SK-N-SH treated with all-trans-retinoic acid at 6 μM for 48 hours (cell line): ENCODE data around the gene ATP1A2.

Experiments used
- ARNTL ChIP-seq: fragments of 450-650 bp; formaldehyde crosslinking; IDR thresholded peaks from 2 replicates; pipeline ENCODE4 v1.5.0; 2020; ENCODE audit warnings: low read depth, mild to moderate bottlenecking, moderate library complexity, borderline replicate concordance
- CREB5 ChIP-seq: fragments of 250-450 bp; sonication (Bioruptor Pico); IDR thresholded peaks from 2 replicates; pipeline ENCODE4 v1.5.1; 2020; ENCODE audit warnings: low read depth, mild to moderate bottlenecking, moderate library complexity
- CSDC2 ChIP-seq: fragments of 250-450 bp; sonication (Bioruptor Pico); IDR thresholded peaks from 2 replicates; pipeline ENCODE4 v1.5.0; 2020; ENCODE audit warnings: mild to moderate bottlenecking, moderate library complexity
- GLIS3 ChIP-seq: fragments of 250-450 bp; sonication (Bioruptor Pico); IDR thresholded peaks from 2 replicates; pipeline ENCODE4 v1.5.0; 2020; ENCODE audit warnings: mild to moderate bottlenecking, moderate library complexity
- PATZ1 ChIP-seq: fragments of 250-450 bp; sonication (Bioruptor Pico); IDR thresholded peaks from 2 replicates; pipeline ENCODE4 v1.8.0; 2020; ENCODE audit warnings: mild to moderate bottlenecking, moderate library complexity, borderline replicate concordance
- POU6F1 ChIP-seq: fragments of 250-450 bp; sonication (Bioruptor Pico); IDR thresholded peaks from 2 replicates; pipeline ENCODE4 v1.8.0; 2021; ENCODE audit warnings: low read depth, mild to moderate bottlenecking, moderate library complexity, borderline replicate concordance
- PPARA ChIP-seq: fragments of 250-450 bp; sonication (Bioruptor Pico); IDR thresholded peaks from 2 replicates; pipeline ENCODE4 v1.5.0; 2020; ENCODE audit warnings: mild to moderate bottlenecking, borderline replicate concordance
- RARB ChIP-seq: fragments of 250-450 bp; sonication (Bioruptor Pico); IDR thresholded peaks from 2 replicates; pipeline ENCODE4 v1.8.0; 2021; ENCODE audit warnings: mild to moderate bottlenecking, moderate library complexity
- SNAI2 ChIP-seq: fragments of 250-450 bp; sonication (Bioruptor Pico); IDR thresholded peaks from 2 replicates; pipeline ENCODE4 v1.5.0; 2020; ENCODE audit warnings: mild to moderate bottlenecking, moderate library complexity
- TCF4 ChIP-seq: fragments of 250-450 bp; sonication (Bioruptor Pico); IDR thresholded peaks from 2 replicates; pipeline ENCODE4 v1.8.0; 2021; ENCODE audit warnings: mild to moderate bottlenecking, moderate library complexity, borderline replicate concordance
- ZC3H10 ChIP-seq: fragments of 250-450 bp; sonication (Bioruptor Pico); IDR thresholded peaks from 2 replicates; pipeline ENCODE4 v1.5.1; 2021; ENCODE audit warnings: mild to moderate bottlenecking, moderate library complexity
- ZFP30 ChIP-seq: fragments of 450-650 bp; formaldehyde crosslinking; IDR thresholded peaks from 2 replicates; pipeline ENCODE4 v1.5.0; 2022; ENCODE audit warnings: mild to moderate bottlenecking, moderate library complexity
- ZNF565 ChIP-seq: fragments of 450-650 bp; formaldehyde crosslinking; conservative IDR thresholded peaks from 2 replicates; pipeline ENCODE4 v1.5.0; 2020; ENCODE audit warnings: low read depth, mild to moderate bottlenecking, moderate library complexity
- ZNF70 ChIP-seq: fragments of 450-650 bp; formaldehyde crosslinking; IDR thresholded peaks from 2 replicates; pipeline ENCODE4 v1.5.0; 2020; ENCODE audit warnings: mild to moderate bottlenecking, moderate library complexity

DNA sequence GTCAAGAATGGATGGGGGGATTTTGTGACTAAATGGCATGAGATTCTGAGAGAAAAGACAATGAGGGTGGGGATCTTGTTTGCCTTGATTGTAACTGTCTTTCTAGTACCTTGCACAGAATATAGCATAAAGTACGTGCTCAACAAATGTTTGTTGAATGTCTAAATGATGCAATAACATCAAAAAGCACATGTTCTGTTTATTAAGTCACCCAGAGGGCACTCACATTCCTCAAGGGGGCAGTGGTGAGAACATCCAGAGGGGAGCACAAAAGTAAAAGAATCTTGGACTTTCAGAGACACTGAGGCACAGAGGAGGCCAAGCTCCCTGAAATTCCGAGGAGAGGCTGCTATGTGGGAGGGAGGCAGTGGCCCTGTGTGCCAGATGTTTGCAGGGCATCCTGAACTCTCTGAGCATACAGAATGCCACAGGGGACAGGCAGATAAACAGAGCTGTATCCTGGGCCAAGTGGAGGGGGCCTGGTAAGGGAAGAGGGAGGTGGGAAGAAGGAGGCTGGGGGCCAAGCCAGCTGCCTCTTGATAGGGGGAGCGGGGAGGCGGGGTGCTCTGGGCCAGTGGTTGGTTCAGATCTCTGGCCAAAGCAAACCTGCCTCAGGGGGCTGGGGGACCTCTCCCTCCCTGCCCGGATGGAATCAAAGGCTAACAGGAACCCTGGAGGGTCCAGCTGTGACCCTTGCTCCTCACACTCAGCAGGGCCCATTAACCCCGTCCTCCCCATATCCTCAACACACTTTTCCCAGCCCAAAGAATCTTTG lies 6.5 kb upstream of the ATP1A2 start:
- TF ChIP-seq PATZ1 (CRISPR knock-in tag) (no peak), CSDC2 (CRISPR knock-in tag) (no peak), ZNF70 (no peak), RARB (CRISPR knock-in tag) (no peak), TCF4 (no peak), ZC3H10 (no peak), CREB5 (no peak), SNAI2 (no peak), GLIS3 (CRISPR knock-in tag) (no peak), POU6F1 (CRISPR knock-in tag) (no peak), ZFP30 (no peak), PPARA (CRISPR knock-in tag) (no peak), ARNTL (CRISPR knock-in tag) (no peak), ZNF565 (CRISPR knock-in tag) (no peak)
